Loucy (cell line): ENCODE measurements around the gene NAV2.

Experiments
- H2AFZ ChIP-seq: fragments of 200-600 bp; sonication (generic); 2 replicates; pipeline ENCODE4 v1.6.0; 2016; ENCODE audit warnings: antibody characterized with exemption, mild to moderate bottlenecking, low read length, moderate library complexity
- H3F3A ChIP-seq: fragments of 200-600 bp; 2 replicates; pipeline ENCODE4 v1.6.0; 2016; ENCODE audit warnings: antibody characterized with exemption, low read depth, mild to moderate bottlenecking
- H3K27me3 ChIP-seq: fragments of 200-600 bp; sonication (generic); 2 replicates; pipeline ENCODE4 v1.6.1; 2014; ENCODE audit warnings: low read length, mild to moderate bottlenecking; ENCODE audit not compliant: insufficient read depth, poor library complexity, severe bottlenecking
- H3K36me3 ChIP-seq: fragments of 200-600 bp; sonication (generic); 2 replicates; pipeline ENCODE4 v1.6.1; 2016; ENCODE audit warnings: low read length; ENCODE audit not compliant: insufficient read depth
- H3K4me1 ChIP-seq: fragments of 200-600 bp; sonication (generic); 2 replicates; pipeline ENCODE4 v1.5.1; 2014; ENCODE audit warnings: low read length, mild to moderate bottlenecking; ENCODE audit not compliant: insufficient read depth, poor library complexity, severe bottlenecking
- H3K4me2 ChIP-seq: fragments of 200-600 bp; sonication (generic); 2 replicates; pipeline ENCODE4 v1.6.0; 2014; ENCODE audit warnings: antibody characterized with exemption, low read length, low read depth, mild to moderate bottlenecking; ENCODE audit not compliant: poor library complexity, severe bottlenecking
- H3K4me3 ChIP-seq: fragments of 200-600 bp; sonication (generic); 2 replicates; pipeline ENCODE4 v1.5.1; 2014; ENCODE audit warnings: low read length, mild to moderate bottlenecking, mixed read lengths; ENCODE audit not compliant: poor library complexity, severe bottlenecking
- H3K79me2 ChIP-seq: fragments of 200-600 bp; sonication (generic); 2 replicates; pipeline ENCODE4 v1.6.1; 2014; ENCODE audit warnings: low read length; ENCODE audit not compliant: insufficient read depth
- H3K9ac ChIP-seq: fragments of 200-600 bp; sonication (generic); 2 replicates; pipeline ENCODE4 v1.6.0; 2014; ENCODE audit warnings: mild to moderate bottlenecking, low read depth, low read length, moderate library complexity; ENCODE audit not compliant: poor library complexity, severe bottlenecking
- H3K9me2 ChIP-seq: fragments of 200-600 bp; sonication (generic); replicated peaks from 2 replicates; pipeline ENCODE4 v1.6.1; 2016; ENCODE audit warnings: low read depth, low read length, mixed read lengths
- H3K9me3 ChIP-seq: fragments of 200-600 bp; sonication (generic); 2 replicates; pipeline ENCODE4 v1.6.1; 2014; ENCODE audit warnings: mild to moderate bottlenecking, antibody characterized with exemption, low read length, low read depth; ENCODE audit not compliant: insufficient read depth
- H4K20me1 ChIP-seq: fragments of 200-600 bp; sonication (generic); 2 replicates; pipeline ENCODE4 v1.6.0; 2014; ENCODE audit warnings: antibody characterized with exemption, low read length, mild to moderate bottlenecking; ENCODE audit not compliant: insufficient read depth, poor library complexity, severe bottlenecking
- EZH2phosphoT487 ChIP-seq: fragments of 200-600 bp; IDR thresholded peaks from 2 replicates; pipeline ENCODE4 v1.6.1; 2018; ENCODE audit warnings: antibody characterized with exemption, mild to moderate bottlenecking, moderate library complexity, borderline replicate concordance
- TF ChIP-seq, protein P1 (sequence below): fragments of 200-600 bp; sonication (generic); conservative IDR thresholded peaks from 2 replicates; pipeline ENCODE4 v1.5.1; 2014; ENCODE audit warnings: mild to moderate bottlenecking, antibody characterized with exemption, low read length

NAV2 gene

DNA sequence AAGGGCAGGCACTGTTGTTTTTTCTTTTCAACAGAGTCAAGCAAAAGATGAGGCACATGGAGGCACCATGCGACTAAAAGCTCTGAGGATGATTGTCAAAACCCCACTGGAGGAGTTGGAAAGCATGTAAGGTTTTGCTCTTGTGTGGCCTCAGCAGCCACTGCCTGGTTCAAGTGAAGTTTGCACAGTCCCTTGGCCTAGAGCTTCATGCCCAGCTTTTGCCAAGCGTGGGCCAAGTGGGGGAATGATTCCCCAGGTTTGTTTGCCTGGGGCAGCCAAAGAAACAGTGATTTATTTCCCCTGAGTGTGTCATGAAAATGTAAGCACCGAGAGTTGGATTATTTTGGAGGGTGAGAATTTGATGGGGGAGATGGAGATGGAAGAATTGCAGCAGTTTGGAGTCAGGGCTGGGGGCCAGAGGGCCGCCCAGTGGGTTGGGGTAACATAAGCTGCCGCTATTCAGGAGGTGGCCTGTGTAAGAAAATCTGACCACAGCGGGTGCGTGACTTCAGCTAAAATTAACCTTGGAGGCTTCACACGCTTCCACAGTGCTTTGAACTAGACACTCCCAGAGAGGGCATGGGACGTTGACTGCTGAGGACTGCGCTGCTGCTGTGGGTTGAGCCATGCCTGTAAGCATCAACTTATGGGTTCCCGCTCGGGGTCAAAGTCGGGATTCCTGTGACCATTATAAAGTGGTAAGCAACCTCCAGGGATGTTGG is 100.7 kb downstream of the NAV2 start:
- H3K79me2 ChIP-seq = no peaks in the 10 kb centered on the region
- TF ChIP-seq, protein P1, sequence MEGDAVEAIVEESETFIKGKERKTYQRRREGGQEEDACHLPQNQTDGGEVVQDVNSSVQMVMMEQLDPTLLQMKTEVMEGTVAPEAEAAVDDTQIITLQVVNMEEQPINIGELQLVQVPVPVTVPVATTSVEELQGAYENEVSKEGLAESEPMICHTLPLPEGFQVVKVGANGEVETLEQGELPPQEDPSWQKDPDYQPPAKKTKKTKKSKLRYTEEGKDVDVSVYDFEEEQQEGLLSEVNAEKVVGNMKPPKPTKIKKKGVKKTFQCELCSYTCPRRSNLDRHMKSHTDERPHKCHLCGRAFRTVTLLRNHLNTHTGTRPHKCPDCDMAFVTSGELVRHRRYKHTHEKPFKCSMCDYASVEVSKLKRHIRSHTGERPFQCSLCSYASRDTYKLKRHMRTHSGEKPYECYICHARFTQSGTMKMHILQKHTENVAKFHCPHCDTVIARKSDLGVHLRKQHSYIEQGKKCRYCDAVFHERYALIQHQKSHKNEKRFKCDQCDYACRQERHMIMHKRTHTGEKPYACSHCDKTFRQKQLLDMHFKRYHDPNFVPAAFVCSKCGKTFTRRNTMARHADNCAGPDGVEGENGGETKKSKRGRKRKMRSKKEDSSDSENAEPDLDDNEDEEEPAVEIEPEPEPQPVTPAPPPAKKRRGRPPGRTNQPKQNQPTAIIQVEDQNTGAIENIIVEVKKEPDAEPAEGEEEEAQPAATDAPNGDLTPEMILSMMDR = no peak
- TF ChIP-seq EZH2phosphoT487 = no peak

DNA sequence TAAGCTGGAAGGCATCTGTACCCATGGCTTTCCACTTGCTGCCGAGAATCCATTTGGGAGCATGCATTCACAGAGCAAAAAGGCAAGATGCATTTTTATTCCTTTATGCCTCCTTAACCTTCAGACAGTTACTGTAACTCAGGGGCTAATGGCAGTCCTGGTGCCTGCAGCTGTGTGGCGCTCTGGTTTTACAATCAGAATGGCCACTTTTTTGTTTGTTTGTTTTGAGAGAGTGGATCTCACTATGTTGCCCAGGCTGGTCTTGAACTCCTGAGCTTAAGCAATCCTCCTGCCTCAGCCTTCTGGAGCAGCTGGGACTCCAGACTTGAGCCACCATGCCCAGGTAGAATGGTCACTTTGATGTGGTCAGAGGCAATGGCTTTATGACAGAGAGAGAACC is 101.8 kb downstream of the NAV2 start:
- TF ChIP-seq EZH2phosphoT487 = no peak
- TF ChIP-seq, protein P1 = peak; percentile 28; the same call in 1 of the 2 replicates
- peaks cover 5% of the 10 kb centered on the region for H3K4me1 ChIP-seq
- no peaks in the 10 kb centered on the region for H3K79me2 ChIP-seq

More for the DNA sequence above, 100.7 kb downstream of the NAV2 start:
- no peaks in the 10 kb centered on the region for H3K36me3 ChIP-seq
- H4K20me1 ChIP-seq = no peaks in the 10 kb centered on the region
- no peaks in the 10 kb centered on the region for H3K27me3 ChIP-seq
- no peak overlapping the region for H3K9ac ChIP-seq
- no peak overlapping the region for H3K4me3 ChIP-seq
- H3K4me1 ChIP-seq = peaks cover 5% of the 10 kb centered on the region
- no peaks in the 10 kb centered on the region for H3K9me2 ChIP-seq
- H3F3A ChIP-seq = no peaks in the 10 kb centered on the region
- H3K4me2 ChIP-seq = no peak overlapping the region
- no peak overlapping the region for H2AFZ ChIP-seq
- no peaks in the 10 kb centered on the region for H3K9me3 ChIP-seq

DNA sequence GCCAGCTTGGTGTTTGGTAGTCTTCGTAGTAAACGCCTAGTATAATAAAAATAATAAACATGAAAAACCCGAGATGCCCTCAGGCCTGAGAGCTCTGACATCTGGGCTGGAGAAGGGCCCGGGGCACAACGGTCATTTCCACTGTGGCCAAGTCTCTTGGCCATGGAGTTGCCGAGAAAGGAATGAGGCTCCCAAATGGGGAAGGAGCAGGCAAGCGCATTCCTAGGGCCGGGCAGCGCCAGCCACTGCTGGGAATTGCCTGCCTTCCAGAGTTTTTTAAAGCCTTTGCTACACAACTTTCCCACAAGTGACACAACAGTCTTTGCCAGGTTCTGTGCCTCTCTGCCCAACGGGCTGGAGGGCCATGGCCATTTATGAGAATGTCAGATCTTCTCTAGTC is 103.4 kb downstream of the NAV2 start:
- peaks cover 5% of the 10 kb centered on the region for H3K4me1 ChIP-seq
- no peaks in the 10 kb centered on the region for H3K9me2 ChIP-seq
- H4K20me1 ChIP-seq = no peaks in the 10 kb centered on the region
- no peaks in the 10 kb centered on the region for H3K36me3 ChIP-seq
- H3F3A ChIP-seq = no peaks in the 10 kb centered on the region
- H3K27me3 ChIP-seq = no peaks in the 10 kb centered on the region
- H3K79me2 ChIP-seq = no peaks in the 10 kb centered on the region
- no peak overlapping the region for H2AFZ ChIP-seq
- no peak overlapping the region for H3K4me3 ChIP-seq
- no peak overlapping the region for H3K4me2 ChIP-seq
- H3K9ac ChIP-seq = no peak overlapping the region
- TF ChIP-seq, protein P1 = no peak
- no peak for TF ChIP-seq EZH2phosphoT487
- no peaks in the 10 kb centered on the region for H3K9me3 ChIP-seq

More for the DNA sequence above, 101.8 kb downstream of the NAV2 start:
- no peaks in the 10 kb centered on the region for H3K36me3 ChIP-seq
- no peaks in the 10 kb centered on the region for H3F3A ChIP-seq
- H2AFZ ChIP-seq = no peak overlapping the region
- H3K9me3 ChIP-seq = no peaks in the 10 kb centered on the region
- no peaks in the 10 kb centered on the region for H3K9me2 ChIP-seq
- H3K4me2 ChIP-seq = no peak overlapping the region
- H3K9ac ChIP-seq = no peak overlapping the region
- no peak overlapping the region for H3K4me3 ChIP-seq
- no peaks in the 10 kb centered on the region for H3K27me3 ChIP-seq
- H4K20me1 ChIP-seq = no peaks in the 10 kb centered on the region
